HG03460 (cell line): ENCODE results near the gene MSL3.

Experiments used
- ATAC-seq: cut with Tn5 transposase; IDR thresholded peaks from one replicate; pipeline ENCODE4 v1.9.1; 2021; ENCODE audit not compliant: unreplicated experiment

Gene MSL3

DNA sequence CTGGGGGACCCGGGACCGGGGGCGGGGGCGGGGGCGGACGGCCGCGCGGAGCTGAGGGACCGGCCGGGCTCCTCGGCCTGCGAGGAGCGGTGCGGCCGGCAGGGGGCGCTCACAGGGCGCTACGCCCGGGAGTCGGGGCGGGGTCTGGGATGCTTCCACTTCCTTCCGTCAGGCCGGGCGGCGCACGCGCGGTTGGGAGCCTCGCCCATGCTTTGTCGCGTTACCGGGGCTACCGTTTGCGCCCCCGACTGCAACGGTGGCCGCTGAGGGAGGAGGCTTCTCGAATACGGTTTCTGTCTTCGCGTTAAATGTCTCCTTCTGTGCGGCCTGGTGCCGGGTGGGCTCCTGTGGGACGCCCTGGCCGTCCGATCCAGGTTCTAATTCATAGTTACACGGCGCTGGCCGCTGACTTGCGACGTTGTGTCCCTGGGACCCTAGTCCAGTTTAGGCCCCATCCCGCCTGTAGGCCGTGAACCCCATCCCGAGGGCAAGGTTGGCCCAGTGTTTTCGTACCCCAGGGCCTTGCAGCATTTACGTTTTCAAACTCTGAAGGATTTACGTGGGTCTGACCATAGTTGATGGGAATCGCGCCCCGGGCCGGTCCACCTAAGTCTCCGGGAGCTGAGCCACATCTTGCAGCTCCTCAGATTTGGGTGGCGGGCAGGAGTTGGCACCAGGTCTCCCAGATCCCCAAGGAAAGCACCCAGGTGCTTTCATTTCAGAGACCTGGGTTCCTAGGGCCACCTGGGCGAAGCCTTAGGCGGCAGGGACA lies 549 bp downstream of the MSL3 start:
- peak; percentile 37 for ATAC-seq

DNA sequence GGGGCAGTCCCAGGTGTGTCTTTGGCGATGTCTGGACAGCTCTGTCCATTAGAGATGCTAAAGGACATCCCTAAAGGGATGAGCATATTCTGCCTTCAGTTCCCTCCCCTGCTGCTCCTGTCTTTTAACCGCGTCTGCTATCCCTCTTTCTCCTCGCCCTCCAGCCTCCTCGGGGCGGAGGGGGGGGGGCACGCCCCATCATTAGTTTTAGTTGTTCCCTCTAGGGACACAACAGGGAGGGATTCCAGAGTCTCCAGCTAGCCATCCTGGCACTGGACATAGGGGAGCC lies 1.1 kb downstream of the MSL3 start:
- no peak for ATAC-seq

- peak; percentile 62 for ATAC-seq
These were observed 1.6 kb downstream of the MSL3 start for GRCh38 chrX:11759461-11760311.

DNA sequence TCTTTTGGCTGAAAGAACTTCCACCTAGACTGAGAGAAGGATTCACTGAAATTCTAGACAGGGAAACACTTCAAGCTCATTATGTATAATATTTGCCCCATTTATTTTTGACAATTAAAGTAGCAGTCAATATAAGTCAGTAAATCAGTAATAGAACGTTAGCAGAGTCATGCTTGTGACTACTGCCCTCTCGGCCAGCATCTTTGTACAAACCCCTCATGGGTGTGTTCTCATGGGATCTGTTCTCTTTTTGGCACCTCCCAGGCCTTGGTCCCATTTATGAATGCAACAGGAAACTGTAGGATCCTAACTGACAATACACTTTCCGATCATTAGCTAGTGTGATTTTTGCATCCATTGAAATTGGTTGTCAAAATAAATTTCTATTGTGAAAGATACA lies 2.9 kb downstream of the MSL3 start:
- no peak for ATAC-seq

DNA sequence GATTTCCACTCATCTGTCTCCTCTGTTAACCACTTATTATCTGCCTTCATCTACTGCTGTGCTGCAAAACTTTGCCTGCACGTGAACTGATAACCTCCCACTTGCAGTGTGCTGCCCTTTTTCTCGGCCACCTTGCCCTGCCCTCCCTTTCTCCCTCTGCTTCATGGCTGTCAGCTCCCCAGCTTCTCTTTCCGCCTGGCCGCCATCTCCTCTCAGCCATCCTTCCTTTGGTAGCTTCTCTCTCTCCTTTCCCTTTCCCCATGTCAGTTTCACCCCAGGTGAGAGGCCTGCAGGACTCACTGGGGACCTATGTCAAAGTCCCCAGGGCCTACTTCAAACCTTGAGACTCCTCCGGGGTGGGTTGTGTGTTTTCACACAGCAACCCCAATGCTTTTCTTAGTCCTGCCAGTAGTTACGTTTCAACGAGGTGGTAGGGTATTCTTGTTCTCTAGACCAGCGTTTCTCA lies 6.6 kb downstream of the MSL3 start:
- peak; percentile 39 for ATAC-seq

- no peak for ATAC-seq
These were observed 7.4 kb downstream of the MSL3 start for GRCh38 chrX:11765449-11765848.

- ATAC-seq, result no peak
These were observed 8.4 kb downstream of the MSL3 start for GRCh38 chrX:11766487-11766886.

GRCh38 chrX:11768039-11768438 lies 10.0 kb downstream of the MSL3 start:
- ATAC-seq, result peak; percentile 55

GRCh38 chrX:11770320-11770719 lies 12.3 kb downstream of the MSL3 start:
- peak; percentile 71 for ATAC-seq

GRCh38 chrX:11778230-11778629 lies 20.2 kb downstream of the MSL3 start:
- ATAC-seq, result no peak

DNA sequence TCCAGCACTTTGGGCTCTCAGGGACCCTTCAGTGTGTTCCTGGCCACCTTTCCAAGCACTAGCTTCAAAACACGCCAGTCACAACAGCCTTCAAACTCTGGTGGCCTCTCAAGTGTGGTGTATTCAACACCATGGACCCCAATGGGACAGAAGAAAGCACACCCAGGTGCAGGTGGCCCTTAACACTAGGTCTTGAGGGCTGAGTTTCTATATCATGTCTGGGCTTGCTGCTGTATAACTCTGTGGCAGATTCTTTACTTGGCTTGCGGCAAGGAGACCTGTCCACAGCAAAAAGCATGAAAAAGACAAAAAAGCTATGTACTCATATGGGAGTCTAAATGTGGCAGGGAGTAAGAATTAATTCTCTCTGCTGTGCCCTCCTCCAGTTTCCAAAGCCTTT lies 23.1 kb downstream of the MSL3 start:
- no peak for ATAC-seq

GRCh38 chrX:11781734-11782370 lies 23.8 kb downstream of the MSL3 start:
- ATAC-seq, result no peak

DNA sequence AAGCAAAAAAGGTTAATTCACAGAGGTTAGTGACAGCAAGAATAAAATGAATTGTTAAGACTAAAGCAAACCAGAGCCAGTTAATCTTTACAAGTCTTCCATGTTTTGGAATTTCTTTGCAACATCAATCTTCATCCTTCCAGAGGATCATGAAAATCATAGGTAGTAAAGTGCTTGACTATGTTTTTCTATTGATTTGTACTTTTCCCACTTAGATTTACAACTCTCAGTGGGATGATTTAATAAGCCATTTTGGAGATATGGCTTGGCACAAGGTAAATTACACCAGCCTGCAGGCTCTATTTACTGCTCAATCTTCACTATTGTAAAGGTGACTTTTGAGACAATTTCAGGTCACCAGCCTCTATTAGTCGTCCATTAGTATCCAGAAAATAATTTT lies 26.5 kb downstream of the MSL3 start:
- no peak for ATAC-seq

GRCh38 chrX:11786862-11787261 lies 28.8 kb downstream of the MSL3 start:
- no peak for ATAC-seq

- no peak for ATAC-seq
These were observed 29.5 kb downstream of the MSL3 start for GRCh38 chrX:11787564-11787963.

DNA sequence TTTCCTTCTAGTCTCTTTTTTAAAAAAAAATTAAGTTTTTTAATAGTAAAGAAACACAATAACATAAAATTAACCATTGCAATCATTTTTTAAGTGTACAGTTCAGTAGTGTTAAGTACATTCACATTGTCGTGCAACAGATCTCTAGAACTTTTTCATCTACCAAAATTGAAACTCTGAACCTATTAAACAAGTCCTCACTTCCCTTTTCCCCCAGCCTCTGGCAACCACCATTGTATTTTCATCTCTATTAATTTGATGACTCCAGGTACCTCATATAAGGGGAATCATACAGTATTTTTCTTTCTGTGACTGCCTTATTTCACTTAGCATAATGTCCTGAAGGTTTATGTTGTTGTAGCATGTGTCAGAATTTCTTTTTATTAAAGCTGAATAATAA lies 31.8 kb downstream of the MSL3 start:
- no peak for ATAC-seq

- ATAC-seq, result no peak
These were observed 33.1 kb downstream of the MSL3 start for GRCh38 chrX:11791090-11791489.

GRCh38 chrX:11791537-11791936 lies 33.5 kb downstream of the MSL3 start:
- no peak for ATAC-seq

DNA sequence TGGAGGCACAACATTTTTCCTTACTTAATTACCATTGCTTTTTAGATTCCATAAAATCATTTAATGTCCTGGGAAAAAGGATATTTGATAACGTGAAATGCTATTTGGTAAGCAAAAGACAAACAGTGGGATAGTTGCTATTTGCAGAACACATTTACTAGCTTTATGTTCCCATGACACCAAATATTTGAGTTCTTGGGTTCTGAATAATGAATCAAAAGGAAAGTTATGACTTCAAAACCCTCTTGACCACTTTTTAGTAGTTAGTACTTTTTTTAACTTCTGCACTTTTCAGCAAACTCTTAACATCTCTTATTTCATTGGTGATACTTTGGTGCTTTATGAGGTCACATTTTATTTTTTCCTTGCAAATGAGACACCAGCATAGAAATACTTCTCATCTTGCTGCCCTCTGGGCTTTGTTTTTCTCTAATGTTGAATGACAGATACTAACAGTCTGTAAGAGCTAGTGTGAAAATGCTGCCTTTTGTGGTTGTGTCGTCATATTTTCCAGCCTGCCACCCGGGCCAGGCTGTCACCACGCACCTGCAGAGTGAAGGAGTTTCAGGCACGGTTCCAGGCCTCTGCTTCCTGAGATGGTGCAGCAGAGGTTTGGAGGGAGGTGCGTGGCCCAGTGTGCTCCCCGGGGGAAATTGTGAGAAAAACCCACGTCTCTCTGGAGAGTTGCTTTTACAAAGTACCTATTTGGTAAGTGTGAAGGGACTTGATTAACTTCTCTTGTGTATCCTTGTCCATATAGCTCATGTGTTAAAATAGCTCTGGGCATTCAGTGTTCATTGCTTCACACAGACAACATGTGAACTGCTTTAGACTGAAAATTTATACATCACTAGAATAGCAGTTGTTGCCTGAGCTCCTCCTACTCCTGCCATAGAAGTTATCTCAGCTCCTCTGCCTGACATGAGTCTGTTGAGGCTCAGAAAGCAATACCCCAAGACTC lies 34.7 kb downstream of the MSL3 start:
- peak; percentile 76 for ATAC-seq

GRCh38 chrX:11793734-11794133 lies 35.7 kb downstream of the MSL3 start:
- no peak for ATAC-seq

DNA sequence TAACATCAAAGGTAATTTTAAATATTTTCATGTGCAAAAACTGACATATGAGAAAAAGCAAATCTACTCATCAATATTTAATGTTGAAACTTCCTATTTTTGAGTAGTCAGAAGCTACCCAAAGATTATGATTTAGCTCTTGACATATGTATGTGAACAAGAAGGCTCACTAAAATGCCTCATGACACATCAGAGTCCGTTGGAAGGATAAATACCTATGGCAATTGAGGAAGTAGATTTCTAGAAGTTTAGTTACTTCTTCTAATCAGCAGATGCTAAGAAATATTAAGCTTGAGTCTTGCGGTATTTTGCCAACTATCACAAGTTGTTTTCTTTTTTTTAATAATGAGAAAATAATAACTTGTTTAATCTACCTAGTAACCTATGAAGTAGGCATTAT lies 55.3 kb downstream of the MSL3 start:
- no peak for ATAC-seq
